Esophagus squamous epithelium (tissue), 5 donors: Measurements from ENCODE around the gene MID1. TPM values are rescaled to one million over a fixed set of nuclear protein-coding genes. Genes with fewer than 3 reads are reported as not detected.

Experiments used
- DNase-seq: peaks from one replicate; lab custom pipeline; 2025; lab: John Stamatoyannopoulos, UW
- H3K27ac ChIP-seq, 4 donors: fragments of 200-600 bp; sonication (generic); one replicate each; pipeline ENCODE4 v1.5.1; 2016 to 2019; ENCODE audit warnings: mild to moderate bottlenecking in 1 of 4
- H3K27me3 ChIP-seq, 4 donors: fragments of 200-600 bp; sonication (generic); 1 replicate in 3 of 4; 2 replicates in 1 of 4; pipeline versions ENCODE4 v1.5.1 to v1.6.0; 2017 to 2021; ENCODE audit warnings: antibody characterized with exemption in 1 of 4
- H3K36me3 ChIP-seq, 3 donors: fragments of 200-600 bp; sonication (generic); one replicate each; pipeline ENCODE4 v1.5.1; 2016 to 2019
- H3K4me1 ChIP-seq, 3 donors: fragments of 200-600 bp; sonication (generic); one replicate each; pipeline ENCODE4 v1.5.1; 2017 to 2019
- H3K4me3 ChIP-seq, 4 donors: fragments of 200-600 bp; sonication (generic); 1 replicate in 3 of 4; 2 replicates in 1 of 4; pipeline ENCODE4 v1.5.1; 2016 to 2019; ENCODE audit warnings: mild to moderate bottlenecking in 2 of 4, moderate library complexity in 1 of 4
- H3K9me3 ChIP-seq, 3 donors: fragments of 200-600 bp; sonication (generic); one replicate each; pipeline ENCODE4 v1.5.1; 2016 to 2019
- POLR2A ChIP-seq, 4 donors: fragments of 450-650 bp; IDR thresholded peaks; one replicate each; pipeline ENCODE4 v1.6.1; 2017; ENCODE audit warnings: antibody characterized with exemption in 4 of 4, mild to moderate bottlenecking in 4 of 4, moderate library complexity in 3 of 4
- WGBS, 2 donors: methylation state at CpG; one replicate each; pipeline ENCODE4 v1.1.5; 2018; 5-methylcytosine and 5-hydroxymethylcytosine counted together
- intact Hi-C: fragments of 100-400 bp; cut with DNase I; formaldehyde crosslinking; loops from one replicate; pipeline ENCODE4 v1.15.0; 2022
- total RNA-seq, 4 donors: library from RNA; depleted of rRNA; stranded (reverse); fragments of >200 nt; gene quantifications; one replicate each; pipeline ENCODE4 v1.1.0, GENCODE V29; 2016
- TF ChIP-seq, protein P1 (sequence below), 6 experiments: fragments of 450-650 bp in 4 of 6; fragments of 200-600 bp in 2 of 6; sonication (generic) in 2 of 6; IDR thresholded peaks; one replicate each; pipeline ENCODE4 v1.5.1; 2016 to 2019; ENCODE audit warnings: antibody characterized with exemption in 6 of 6, mild to moderate bottlenecking in 4 of 6, moderate library complexity in 4 of 6
- donor health status: DM: yes; HTN: yes; CAD: no.

MID1 gene
- total RNA-seq, 4 donors from 2014 or later, result 9.9 to 18.5 (median 14.7) TPM

DNA sequence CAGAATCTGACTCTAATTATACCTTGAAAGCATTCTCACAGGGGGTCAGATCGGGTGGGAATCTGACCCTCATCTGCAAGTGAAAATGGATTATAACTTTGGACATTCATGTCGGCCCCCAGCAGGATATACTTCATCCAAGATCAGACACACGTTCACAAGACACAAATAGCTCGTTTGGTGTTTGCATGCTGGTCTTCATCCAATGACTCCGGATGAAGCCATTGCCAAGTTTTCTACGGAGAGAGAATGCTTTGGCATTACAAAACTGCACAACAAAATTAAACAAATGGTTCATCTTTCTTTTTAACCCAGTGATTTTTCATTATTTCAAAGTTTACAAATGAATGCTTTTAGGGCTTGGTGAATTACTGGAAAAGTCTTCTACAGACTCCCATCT, 105.5 kb downstream of the MID1 start:
- intact Hi-C loops, result no loop called here
- H3K27ac ChIP-seq, result peak overlapping the region in 2 of 4 donors; percentile 17 to 36
- H3K36me3 ChIP-seq, result no peaks in the 10 kb centered on the region
- no peak for DNase-seq
- no peak overlapping the region for H3K4me3 ChIP-seq
- H3K9me3 ChIP-seq, result no peaks in the 10 kb centered on the region
- peaks cover 0 to 15% (median 4%) of the 10 kb centered on the region in 3 donors for H3K4me1 ChIP-seq
- TF ChIP-seq POLR2A (IDR thresholded peaks at IDR 0.05), result no peak
- TF ChIP-seq, protein P1, sequence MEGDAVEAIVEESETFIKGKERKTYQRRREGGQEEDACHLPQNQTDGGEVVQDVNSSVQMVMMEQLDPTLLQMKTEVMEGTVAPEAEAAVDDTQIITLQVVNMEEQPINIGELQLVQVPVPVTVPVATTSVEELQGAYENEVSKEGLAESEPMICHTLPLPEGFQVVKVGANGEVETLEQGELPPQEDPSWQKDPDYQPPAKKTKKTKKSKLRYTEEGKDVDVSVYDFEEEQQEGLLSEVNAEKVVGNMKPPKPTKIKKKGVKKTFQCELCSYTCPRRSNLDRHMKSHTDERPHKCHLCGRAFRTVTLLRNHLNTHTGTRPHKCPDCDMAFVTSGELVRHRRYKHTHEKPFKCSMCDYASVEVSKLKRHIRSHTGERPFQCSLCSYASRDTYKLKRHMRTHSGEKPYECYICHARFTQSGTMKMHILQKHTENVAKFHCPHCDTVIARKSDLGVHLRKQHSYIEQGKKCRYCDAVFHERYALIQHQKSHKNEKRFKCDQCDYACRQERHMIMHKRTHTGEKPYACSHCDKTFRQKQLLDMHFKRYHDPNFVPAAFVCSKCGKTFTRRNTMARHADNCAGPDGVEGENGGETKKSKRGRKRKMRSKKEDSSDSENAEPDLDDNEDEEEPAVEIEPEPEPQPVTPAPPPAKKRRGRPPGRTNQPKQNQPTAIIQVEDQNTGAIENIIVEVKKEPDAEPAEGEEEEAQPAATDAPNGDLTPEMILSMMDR (IDR thresholded peaks at IDR 0.05), result no peak
- H3K27me3 ChIP-seq, result no peaks in the 10 kb centered on the region
- WGBS, 2 donors, result 27 to 36% methylated on average over 6 of the region's 6 CpGs

GRCh38 chrX:10513974-10514373, 106.4 kb downstream of the MID1 start:
- no peaks in the 10 kb centered on the region for H3K36me3 ChIP-seq
- DNase-seq, result no peak
- TF ChIP-seq, protein P1 (IDR thresholded peaks at IDR 0.05), result no peak
- TF ChIP-seq POLR2A (IDR thresholded peaks at IDR 0.05), result no peak
- H3K4me1 ChIP-seq, result peaks cover 0 to 6% (median 0%) of the 10 kb centered on the region in 3 donors
- no peak overlapping the region for H3K4me3 ChIP-seq
- no peaks in the 10 kb centered on the region for H3K27me3 ChIP-seq
- WGBS, 2 donors, result 50 to 69% methylated on average over 2 of the region's 2 CpGs
- H3K9me3 ChIP-seq, result no peaks in the 10 kb centered on the region
- H3K27ac ChIP-seq, result no peak overlapping the region
- intact Hi-C loops, result no loop called here

DNA sequence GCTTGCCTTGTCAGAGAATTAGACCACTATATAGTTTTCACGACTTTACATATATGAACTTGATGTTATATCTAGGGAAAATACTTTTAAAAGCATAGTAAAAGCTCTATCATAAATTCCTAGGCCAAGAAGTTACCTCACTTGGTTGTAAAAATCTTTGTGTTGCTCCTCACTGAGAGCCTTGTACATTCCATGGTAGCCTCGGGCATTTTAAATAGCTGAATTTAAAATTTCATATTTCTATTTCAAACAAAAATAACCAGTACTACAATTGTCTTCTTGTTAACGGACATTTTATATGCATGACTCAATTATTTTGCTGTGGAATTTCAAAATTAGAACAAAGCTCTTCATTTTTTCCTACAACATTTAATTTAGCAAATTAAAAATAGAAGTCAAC, 107.6 kb downstream of the MID1 start:
- intact Hi-C loops, result no loop called here
- 54 to 71% methylated on average over 3 of the region's 3 CpGs for WGBS, 2 donors
- no peak for DNase-seq
- Histone ChIP-seq H3K4me3 (no peak overlapping the region), H3K27me3 (no peaks in the 10 kb centered on the region), H3K36me3 (no peaks in the 10 kb centered on the region), H3K4me1 (peaks cover 0 to 5% (median 0%) of the 10 kb centered on the region in 3 donors), H3K27ac (no peak overlapping the region), H3K9me3 (no peaks in the 10 kb centered on the region)
- TF ChIP-seq, protein P1 (IDR thresholded peaks at IDR 0.05), result no peak
- TF ChIP-seq POLR2A (IDR thresholded peaks at IDR 0.05), result no peak

DNA sequence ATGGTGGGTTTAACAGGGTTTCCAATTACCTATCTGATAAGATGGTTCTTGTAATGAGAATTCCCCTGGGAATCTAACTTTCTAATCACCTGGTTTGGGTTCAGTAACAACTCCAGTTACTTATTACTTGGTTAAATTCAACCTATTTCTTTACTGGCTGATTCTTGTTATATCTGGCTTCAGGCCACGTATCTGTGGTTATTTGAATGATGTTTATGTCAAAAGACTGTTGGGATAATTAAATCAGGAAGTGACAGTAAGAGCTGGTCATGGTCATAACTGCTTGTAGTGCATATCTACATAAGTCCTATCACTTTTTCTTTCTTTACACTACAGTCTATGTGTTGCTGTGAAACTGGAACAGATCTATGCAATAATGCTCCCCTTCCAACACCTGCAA, 108.1 kb downstream of the MID1 start:
- Histone ChIP-seq H3K27me3 (no peaks in the 10 kb centered on the region), H3K27ac (no peak overlapping the region), H3K4me3 (no peak overlapping the region), H3K9me3 (no peaks in the 10 kb centered on the region), H3K4me1 (peaks cover 0 to 5% (median 0%) of the 10 kb centered on the region in 3 donors), H3K36me3 (no peaks in the 10 kb centered on the region)
- 7 to 20% methylated on average over 1 of the region's 1 CpG for WGBS, 2 donors
- intact Hi-C loops, result no loop called here
- DNase-seq, result no peak
- no peak for TF ChIP-seq POLR2A (IDR thresholded peaks at IDR 0.05)
- TF ChIP-seq, protein P1 (IDR thresholded peaks at IDR 0.05), result no peak

GRCh38 chrX:10509397-10509796, 111.0 kb downstream of the MID1 start:
- Histone ChIP-seq H3K4me1 (no peaks in the 10 kb centered on the region), H3K9me3 (no peaks in the 10 kb centered on the region), H3K27me3 (no peaks in the 10 kb centered on the region), H3K36me3 (no peaks in the 10 kb centered on the region), H3K4me3 (no peak overlapping the region), H3K27ac (no peak overlapping the region)
- 68 to 80% methylated on average over 3 of the region's 3 CpGs for WGBS, 2 donors
- DNase-seq, result no peak
- TF ChIP-seq POLR2A (IDR thresholded peaks at IDR 0.05), result no peak
- TF ChIP-seq, protein P1 (IDR thresholded peaks at IDR 0.05), result no peak
- intact Hi-C loops, result no loop called here
